ENCODE measurements around the gene SGCD.

DNA sequence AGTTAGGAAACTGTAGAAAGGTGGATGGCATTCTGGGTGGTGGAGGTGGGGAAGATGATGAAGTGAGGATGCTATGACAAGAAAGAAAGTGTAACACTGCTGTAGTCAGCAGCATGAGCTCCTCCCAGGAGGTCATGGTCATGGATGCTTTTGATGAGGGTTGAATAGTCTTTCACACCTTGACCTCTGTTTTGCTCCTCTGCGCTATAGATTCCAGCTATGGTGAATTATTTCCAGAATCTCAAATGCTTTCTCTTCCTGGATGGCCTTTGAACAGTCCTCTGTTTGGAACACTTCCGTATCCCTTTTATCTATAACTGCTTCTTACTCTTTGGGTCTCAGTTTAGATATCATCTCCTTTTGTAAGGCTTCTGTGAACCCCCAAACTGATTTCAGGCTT lies 357.3 kb downstream of the SGCD start:
- TF ChIP-seq ELF4 (IDR thresholded peaks at IDR 0.05) (no peak), BHLHE40 (IDR thresholded peaks at IDR 0.05; ENCODE audit: borderline replicate concordance) (no peak), HDGF (IDR thresholded peaks at IDR 0.05; ENCODE audit: borderline replicate concordance) (no peak), SP1 (IDR thresholded peaks at IDR 0.05) (no peak), TARDBP (IDR thresholded peaks at IDR 0.05) (no peak)

Measured in HEK293T (cell line).